Left ventricle myocardium inferior (tissue), 1 donor: ENCODE results near the gene NR3C2. TPM values are rescaled to one million over a fixed set of nuclear protein-coding genes. Genes with fewer than 3 reads are reported as not detected.
"Not testable (repeated sequence)": the region's sequence is repeated elsewhere in the genome, so short reads cannot be mapped to it uniquely, and the experiment has no call there.

Source experiments
- DNase-seq: peaks from one replicate; pipeline ENCODE4 v3.0.0-alpha.2; 2020
- H3K27ac ChIP-seq: fragments of 200-600 bp; replicated peaks from 2 replicates; pipeline ENCODE4 v1.8.0; 2021
- H3K27me3 ChIP-seq: fragments of 200-600 bp; 2 replicates; pipeline ENCODE4 v1.8.0; 2021; ENCODE audit warnings: low read depth
- H3K36me3 ChIP-seq: fragments of 200-600 bp; 2 replicates; pipeline ENCODE4 v1.8.0; 2021
- H3K4me1 ChIP-seq: fragments of 200-600 bp; 2 replicates; pipeline ENCODE4 v1.8.0; 2021
- H3K4me3 ChIP-seq: fragments of 200-600 bp; 2 replicates; pipeline ENCODE4 v1.8.0; 2021; ENCODE audit warnings: mild to moderate bottlenecking, moderate library complexity
- H3K9me3 ChIP-seq: fragments of 200-600 bp; replicated peaks from 2 replicates; pipeline ENCODE4 v1.8.0; 2021
- CTCF ChIP-seq: fragments of 200-600 bp; IDR thresholded peaks from 2 replicates; pipeline ENCODE4 v1.8.0; 2021; ENCODE audit warnings: antibody characterized with exemption, mild to moderate bottlenecking, borderline replicate concordance
- intact Hi-C: fragments of 100-400 bp; cut with micrococcal nuclease; formaldehyde crosslinking; loops from one replicate; pipeline ENCODE4 v1.11.0; 2022
- total RNA-seq: library from RNA; stranded (reverse); fragmentation: NEBNext Ultra II Directional; extraction: Animal tissue kit (Norgen Biotek cat#: 25700); gene quantifications from one replicate; pipeline ENCODE4 v1.2.1, GENCODE V29; 2021
- donor health status: DM: no; HTN: yes; CAD: no; lungs with severe emphysema.

The NR3C2 gene
- total RNA-seq, 1 donor from 2014 or later, result 23.9 TPM

- Histone ChIP-seq H3K36me3 (no peaks in the 10 kb centered on the region), H3K27ac (no peak overlapping the region), H3K9me3 (no peaks in the 10 kb centered on the region), H3K4me3 (no peak overlapping the region), H3K27me3 (no peaks in the 10 kb centered on the region), H3K4me1 (peaks cover 13% of the 10 kb centered on the region)
- no peak for TF ChIP-seq CTCF
- no peak for DNase-seq
- intact Hi-C loops, result no loop called here
These were observed 108.9 kb downstream of the NR3C2 start for GRCh38 chr4:148333265-148333664.

- TF ChIP-seq CTCF, result no peak
- Histone ChIP-seq H3K4me1 (peaks cover 18% of the 10 kb centered on the region), H3K27me3 (no peaks in the 10 kb centered on the region), H3K4me3 (no peak overlapping the region), H3K36me3 (no peaks in the 10 kb centered on the region), H3K27ac (no peak overlapping the region), H3K9me3 (no peaks in the 10 kb centered on the region)
- intact Hi-C loops, result no loop called here
- no peak for DNase-seq
These were observed 109.7 kb downstream of the NR3C2 start for GRCh38 chr4:148332486-148332885.

- no peaks in the 10 kb centered on the region for H3K27me3 ChIP-seq
- no peak overlapping the region for H3K4me3 ChIP-seq
- no peak for DNase-seq
- peaks cover 21% of the 10 kb centered on the region for H3K4me1 ChIP-seq
- intact Hi-C loops, result no loop called here
- H3K9me3 ChIP-seq, result no peaks in the 10 kb centered on the region
- no peaks in the 10 kb centered on the region for H3K36me3 ChIP-seq
- no peak for TF ChIP-seq CTCF
- H3K27ac ChIP-seq, result no peak overlapping the region
These were observed 111.5 kb downstream of the NR3C2 start for GRCh38 chr4:148330724-148331123.

- no peak for TF ChIP-seq CTCF
- intact Hi-C loops, result no loop called here
- H3K27me3 ChIP-seq, result no peaks in the 10 kb centered on the region
- no peak overlapping the region for H3K4me3 ChIP-seq
- DNase-seq, result no peak
- no peaks in the 10 kb centered on the region for H3K36me3 ChIP-seq
- H3K27ac ChIP-seq, result no peak overlapping the region
- H3K4me1 ChIP-seq, result peaks cover 24% of the 10 kb centered on the region
- no peaks in the 10 kb centered on the region for H3K9me3 ChIP-seq
These were observed 112.1 kb downstream of the NR3C2 start for GRCh38 chr4:148330161-148330560.

- TF ChIP-seq CTCF, result no peak
- Histone ChIP-seq H3K27ac (no peak overlapping the region), H3K4me1 (peaks cover 28% of the 10 kb centered on the region), H3K27me3 (no peaks in the 10 kb centered on the region), H3K36me3 (no peaks in the 10 kb centered on the region), H3K9me3 (no peaks in the 10 kb centered on the region), H3K4me3 (no peak overlapping the region)
- intact Hi-C loops, result no loop called here
- no peak for DNase-seq
These were observed 112.5 kb downstream of the NR3C2 start for GRCh38 chr4:148329751-148330150.

GRCh38 chr4:148327683-148328082 lies 114.5 kb downstream of the NR3C2 start:
- H3K27ac ChIP-seq, result no peak overlapping the region
- TF ChIP-seq CTCF, result no peak
- intact Hi-C loops, result no loop called here

GRCh38 chr4:148323316-148323715 lies 118.9 kb downstream of the NR3C2 start:
- H3K27me3 ChIP-seq, H3K27ac ChIP-seq, DNase-seq, intact Hi-C loops, H3K36me3 ChIP-seq, H3K4me3 ChIP-seq, H3K9me3 ChIP-seq: not testable (repeated sequence)
- peaks cover 17% of the 10 kb centered on the region for H3K4me1 ChIP-seq

More at GRCh38 chr4:148327683-148328082, 114.5 kb downstream of the NR3C2 start:
- Histone ChIP-seq H3K9me3 (no peaks in the 10 kb centered on the region), H3K4me1 (peaks cover 30% of the 10 kb centered on the region), H3K27me3 (no peaks in the 10 kb centered on the region), H3K4me3 (no peak overlapping the region), H3K36me3 (no peaks in the 10 kb centered on the region)
- DNase-seq, result no peak
